ENCODE measurements around the gene ATRNL1.

DNA sequence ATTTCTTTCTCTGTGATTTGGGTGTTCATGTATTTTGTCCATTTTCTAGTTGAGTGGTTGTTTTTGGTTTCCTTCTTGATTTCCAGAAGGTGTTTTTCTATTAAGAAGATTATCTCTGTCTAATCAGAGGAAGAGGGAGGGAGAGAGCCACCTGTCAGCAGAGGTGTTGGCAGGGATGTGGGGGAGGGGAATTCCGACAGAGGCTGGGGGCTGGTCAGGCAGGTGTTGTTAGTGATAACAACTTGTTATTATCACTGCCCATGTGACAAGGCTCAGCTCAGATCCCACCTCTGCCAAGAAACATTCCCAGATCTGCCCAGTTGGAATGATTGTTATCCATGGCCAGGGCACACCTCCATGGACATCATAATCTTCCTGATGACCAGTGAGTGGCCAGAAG lies 886.4 kb downstream of the ATRNL1 start:
- no peak for TF ChIP-seq POLR2AphosphoS5 (IDR thresholded peaks at IDR 0.05; ENCODE audit: insufficient read depth in 1 of 2, low read depth in 1 of 2)
- TF ChIP-seq, protein P1, sequence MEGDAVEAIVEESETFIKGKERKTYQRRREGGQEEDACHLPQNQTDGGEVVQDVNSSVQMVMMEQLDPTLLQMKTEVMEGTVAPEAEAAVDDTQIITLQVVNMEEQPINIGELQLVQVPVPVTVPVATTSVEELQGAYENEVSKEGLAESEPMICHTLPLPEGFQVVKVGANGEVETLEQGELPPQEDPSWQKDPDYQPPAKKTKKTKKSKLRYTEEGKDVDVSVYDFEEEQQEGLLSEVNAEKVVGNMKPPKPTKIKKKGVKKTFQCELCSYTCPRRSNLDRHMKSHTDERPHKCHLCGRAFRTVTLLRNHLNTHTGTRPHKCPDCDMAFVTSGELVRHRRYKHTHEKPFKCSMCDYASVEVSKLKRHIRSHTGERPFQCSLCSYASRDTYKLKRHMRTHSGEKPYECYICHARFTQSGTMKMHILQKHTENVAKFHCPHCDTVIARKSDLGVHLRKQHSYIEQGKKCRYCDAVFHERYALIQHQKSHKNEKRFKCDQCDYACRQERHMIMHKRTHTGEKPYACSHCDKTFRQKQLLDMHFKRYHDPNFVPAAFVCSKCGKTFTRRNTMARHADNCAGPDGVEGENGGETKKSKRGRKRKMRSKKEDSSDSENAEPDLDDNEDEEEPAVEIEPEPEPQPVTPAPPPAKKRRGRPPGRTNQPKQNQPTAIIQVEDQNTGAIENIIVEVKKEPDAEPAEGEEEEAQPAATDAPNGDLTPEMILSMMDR (IDR thresholded peaks at IDR 0.05) = no peak
